Cerebellar nuclear complex (tissue), 1 donor: ENCODE data around the gene STBD1.
"Not testable (repeated sequence)": the region's sequence is repeated elsewhere in the genome, so short reads cannot be mapped to it uniquely, and the experiment has no call there.

ENCODE experiments used
- DNase-seq, 2 experiments: peaks; one replicate each; lab custom pipeline; 2025; lab: John Stamatoyannopoulos, UW

The STBD1 gene

DNA sequence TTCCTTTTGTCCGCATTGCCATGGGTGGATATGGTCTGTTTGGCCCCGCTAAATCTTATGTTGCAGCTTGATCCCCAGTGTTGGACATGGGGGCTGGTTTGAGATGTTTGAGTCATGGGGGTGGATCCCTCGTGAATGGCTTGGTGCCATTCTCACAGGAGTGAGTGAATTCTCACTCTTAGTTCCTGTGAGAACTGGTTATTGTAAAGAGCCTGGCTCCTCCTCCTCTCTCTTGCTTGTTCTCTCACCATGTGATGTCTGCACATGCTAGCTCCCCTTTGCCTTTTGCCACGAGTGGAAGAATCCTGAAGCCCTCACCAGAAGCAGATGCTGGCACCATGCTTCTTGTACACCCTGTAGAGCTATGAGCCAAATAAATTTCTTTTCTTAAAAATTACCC, 22.6 kb upstream of the STBD1 start:
- no peak for DNase-seq

DNA sequence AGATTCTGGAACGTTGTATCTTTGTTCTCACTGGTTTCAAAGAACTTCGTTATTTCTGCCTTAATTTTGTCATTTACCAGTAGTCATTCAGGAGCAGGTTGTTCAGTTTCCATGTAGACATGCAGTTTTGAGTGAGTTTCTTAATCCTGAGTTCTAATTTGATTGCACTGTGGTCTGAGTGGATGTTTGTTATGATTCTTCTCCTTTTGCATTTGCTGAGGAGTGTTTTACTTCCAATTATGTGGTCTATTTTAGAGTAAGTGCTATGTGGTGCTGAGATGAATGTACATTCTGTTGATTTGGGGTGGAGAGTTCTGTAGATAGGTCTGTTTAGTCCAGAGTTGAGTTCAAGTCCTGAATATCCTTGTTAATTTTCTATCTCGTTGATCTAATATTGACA, 18.7 kb upstream of the STBD1 start:
- DNase-seq, result not testable (repeated sequence)

DNA sequence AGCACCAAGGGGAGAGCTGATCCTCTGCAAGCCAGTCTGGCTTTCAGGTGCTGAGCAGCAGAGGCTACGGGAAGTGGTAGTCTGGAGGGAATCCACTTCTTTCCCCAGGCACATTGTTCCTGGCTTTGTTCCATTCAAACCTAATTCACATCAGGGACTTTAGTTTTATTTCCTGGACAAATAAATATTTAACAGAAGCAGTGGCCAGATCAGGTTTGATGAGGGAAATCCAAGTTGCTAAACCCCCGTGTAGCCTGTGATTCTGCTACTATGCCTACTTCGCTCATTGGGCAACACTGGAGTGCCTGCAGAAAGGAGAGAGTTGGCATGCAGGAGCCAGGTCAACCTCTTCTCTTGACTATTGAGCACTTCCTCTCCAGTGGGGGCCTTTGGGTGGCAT, 13.8 kb upstream of the STBD1 start:
- DNase-seq, result no peak

DNA sequence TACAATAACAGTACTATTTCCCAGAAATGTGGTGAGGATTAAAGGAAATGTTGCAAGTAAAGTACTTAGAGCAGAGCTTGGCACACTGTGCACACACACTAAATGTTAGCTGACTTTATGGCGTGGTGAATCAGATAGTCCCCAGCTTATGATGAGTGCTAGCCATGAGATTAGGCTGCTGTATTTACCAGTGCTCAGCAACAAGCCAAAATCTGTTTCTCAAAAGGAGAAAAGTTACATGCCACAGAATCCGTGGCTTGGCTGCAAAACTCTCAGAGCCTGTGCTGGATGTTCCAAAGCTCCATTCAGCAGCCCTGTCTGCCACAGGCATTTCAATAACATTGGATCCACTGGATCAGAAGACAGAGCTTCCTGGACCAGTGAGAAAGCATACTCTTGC, 12.8 kb upstream of the STBD1 start:
- no peak for DNase-seq

DNA sequence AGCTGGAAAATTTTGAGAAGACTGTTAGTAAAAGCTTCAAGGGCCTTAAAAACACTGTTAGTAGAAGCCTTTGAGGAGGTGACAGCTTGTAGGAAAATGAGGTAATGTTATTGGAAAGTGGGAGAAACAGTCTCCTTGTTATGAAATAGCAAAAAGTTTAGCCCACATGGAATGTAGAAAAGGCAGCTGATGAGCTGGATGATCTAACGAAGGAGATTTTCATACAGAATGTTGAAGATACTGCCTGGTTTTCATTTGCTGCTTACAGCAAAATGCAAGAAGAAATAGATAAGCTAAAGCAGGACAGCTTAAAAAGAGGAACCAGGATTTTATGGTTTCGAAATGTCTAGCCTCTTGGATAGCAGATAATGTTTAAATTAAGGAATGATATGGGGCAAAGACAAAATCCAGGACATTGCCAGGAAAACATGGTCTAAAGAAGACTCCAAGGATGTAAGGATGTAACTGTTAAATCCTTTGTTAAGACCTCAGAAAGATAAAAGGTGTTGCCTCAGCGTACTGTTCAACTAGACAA, 10.2 kb upstream of the STBD1 start:
- no peak for DNase-seq

DNA sequence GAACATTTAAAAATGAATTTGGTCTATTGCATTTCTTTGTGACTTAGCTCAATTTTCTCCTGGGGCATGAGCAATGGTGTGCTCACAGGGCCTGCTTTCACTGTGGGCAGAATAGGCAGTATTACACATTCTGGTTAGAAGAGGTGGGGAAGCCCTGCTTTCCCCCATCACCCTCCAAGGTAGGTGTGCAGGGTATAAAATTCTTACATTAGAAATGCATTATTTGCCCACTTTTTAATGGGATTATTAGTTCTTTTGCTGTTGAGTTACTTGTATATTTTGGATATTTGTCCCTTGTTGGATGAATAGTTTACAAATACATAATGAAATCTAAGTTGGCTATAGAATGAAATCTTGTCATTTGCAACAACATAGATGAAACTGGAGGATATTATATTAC, 8.3 kb upstream of the STBD1 start:
- DNase-seq, result no peak

DNA sequence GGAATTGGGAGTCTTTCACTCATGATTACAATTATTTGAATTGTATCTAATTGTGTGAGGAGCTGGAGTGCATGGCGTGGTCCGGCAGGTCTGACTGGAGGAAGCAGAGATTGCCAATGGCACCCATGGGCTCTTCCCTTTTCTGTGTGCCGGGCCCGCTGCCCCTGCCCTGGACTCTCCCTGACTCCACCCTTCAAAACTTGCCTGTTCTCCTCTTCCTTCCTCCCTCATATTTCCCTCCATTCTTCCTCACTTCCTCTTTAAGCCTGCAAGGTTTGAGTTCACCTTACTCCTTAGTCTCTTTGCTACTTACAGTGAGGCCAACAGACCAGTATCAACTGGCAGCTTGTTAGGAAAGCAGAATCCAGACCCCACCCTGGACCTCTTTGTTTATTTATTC, 6.5 kb upstream of the STBD1 start:
- no peak for DNase-seq

DNA sequence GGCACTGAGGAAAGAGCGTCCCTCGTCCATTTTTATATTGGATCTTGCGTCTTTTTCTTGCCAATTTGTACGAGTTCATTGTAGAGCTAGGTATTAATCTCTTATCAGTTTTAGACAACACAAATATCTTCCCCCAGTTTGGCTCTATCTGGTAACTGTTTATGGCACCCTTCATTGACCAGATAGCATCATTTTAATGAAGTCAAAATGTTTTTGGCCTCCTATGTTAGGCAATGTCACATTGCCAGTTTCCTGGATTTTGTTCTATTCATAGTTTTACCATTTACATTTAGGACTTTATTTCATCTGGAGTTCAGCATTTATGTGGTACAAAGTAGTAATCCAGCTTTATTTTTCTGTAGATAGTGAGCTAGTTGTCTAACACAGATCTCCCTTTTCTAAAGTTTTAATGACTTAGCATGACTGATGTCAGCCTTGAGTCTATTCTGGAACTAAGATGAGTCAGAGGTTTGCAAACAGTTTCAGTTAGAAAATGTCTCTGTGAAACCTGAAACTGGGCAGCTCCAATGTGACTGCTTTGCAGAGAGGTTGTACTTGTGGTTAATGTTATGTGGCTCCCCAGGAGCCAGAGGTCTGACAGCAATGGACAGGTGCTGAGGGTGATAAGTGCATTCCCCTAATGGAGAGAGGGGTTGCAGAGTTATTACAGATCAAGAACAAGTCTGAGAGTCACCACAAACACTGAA, 5.3 kb upstream of the STBD1 start:
- no peak for DNase-seq

DNA sequence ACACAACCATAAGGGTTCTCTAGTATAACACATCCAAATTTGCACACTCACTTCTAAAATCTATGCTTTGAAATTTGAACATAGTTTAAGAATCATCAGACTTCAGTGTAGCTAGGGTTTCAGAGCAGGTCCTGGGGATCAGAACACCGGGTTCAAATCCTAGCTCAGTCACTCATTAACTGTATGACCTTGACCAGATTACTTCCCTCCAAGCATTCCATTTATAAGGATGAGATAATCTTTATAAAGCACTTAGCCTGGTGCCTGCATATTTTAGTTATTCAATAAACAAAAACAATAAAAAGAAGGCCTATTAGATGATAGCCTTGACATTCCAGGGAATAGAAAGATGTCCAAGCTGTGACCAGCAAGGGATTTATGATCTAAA, 4.8 kb upstream of the STBD1 start:
- no peak for DNase-seq

DNA sequence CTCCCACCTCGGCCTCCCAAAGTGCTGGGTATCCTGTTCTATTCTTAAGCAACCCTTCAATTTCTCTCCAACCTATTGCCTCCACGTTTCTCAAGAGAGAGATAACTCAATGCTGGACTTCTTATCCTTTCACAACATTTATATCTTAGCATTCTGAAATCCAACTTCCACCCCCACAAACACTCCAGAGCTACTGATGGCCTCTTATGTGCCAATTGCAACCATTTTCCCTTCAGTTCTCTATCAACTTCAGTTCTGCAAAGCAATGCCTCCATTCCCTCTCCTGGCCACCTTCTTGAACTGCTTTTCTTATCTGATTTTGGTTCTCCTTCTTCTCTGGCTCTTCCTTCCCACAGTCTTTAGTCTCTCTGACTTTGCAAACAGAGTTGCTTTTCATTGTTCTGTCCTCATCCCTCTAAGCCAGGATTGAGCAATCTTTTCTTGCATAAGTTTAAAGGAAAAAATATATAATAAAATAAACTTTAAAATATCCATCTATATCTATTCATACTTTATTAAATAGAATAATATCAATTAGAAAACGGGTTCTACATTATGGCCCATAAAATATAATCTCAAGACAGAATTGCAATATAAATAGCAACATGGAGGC, 3.6 kb upstream of the STBD1 start:
- DNase-seq, result no peak

DNA sequence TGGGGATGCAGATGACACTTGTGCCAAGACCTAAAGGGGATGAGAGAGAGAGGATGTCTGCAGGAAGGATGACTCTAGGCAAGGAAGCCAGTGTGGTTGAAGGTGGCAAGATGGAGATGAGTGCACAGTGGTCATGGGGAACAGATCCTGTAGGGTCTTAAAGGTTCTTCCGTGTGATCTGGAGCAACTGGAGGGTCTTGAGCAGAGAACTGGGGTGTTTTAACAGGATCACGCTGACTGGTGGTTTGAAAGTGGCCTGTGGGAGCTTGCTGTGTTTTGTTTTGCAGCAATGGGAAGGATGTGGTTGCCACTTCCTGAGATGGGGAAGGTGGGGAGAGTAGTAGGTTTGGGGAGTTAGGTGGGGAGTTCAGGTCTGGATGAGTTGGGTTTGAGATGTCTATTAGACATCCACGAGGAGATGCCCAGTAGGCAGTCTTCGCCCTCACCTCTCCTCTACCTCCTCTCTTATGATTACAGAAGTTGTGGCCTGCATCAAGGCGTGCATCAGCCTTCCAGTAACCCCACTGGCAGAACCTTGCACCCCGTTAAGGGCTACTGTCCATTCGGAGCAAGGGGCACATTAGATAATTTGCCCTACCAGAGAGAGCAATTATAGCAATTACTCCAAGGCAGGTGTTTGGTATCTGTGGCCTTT, 1.4 kb upstream of the STBD1 start:
- no peak for DNase-seq

DNA sequence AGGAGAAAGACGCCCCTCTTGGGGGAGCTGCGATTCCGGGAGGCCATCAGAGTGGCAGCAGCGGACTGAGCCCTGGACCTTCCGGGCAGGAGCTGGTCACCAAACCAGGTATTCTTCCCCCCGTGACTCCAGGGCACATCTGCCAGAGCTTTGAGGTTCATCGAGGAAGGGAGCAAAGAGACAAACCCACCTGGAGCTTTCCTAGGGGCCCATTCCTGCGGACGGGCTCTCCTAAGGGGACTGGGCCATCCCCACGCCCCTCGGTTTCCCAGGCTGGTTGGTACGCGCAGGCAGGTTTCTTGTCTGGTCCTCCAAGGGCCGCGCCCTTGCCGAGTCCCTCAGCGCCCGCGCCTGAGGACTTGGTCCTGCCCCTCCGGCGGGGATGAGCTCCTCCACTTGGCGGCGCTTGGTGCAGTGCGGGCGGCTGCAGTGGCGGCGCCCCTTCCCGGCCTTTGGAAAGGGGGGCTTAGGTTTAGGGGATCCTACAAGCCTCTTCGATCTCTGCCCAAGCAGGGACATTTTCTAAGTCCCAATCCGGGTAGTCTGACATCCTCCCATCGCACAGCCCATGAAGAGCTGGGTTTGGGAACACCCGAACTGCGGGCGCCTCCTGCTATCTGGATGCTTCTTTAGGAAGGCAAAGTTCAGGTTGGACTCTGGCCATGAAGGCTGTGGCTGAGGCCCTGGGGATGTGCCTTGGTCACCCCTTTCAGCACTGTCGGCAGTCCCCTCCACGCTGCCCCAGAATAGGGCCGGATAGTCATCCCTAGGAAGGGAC, 538 bp downstream of the STBD1 start:
- no peak for DNase-seq

DNA sequence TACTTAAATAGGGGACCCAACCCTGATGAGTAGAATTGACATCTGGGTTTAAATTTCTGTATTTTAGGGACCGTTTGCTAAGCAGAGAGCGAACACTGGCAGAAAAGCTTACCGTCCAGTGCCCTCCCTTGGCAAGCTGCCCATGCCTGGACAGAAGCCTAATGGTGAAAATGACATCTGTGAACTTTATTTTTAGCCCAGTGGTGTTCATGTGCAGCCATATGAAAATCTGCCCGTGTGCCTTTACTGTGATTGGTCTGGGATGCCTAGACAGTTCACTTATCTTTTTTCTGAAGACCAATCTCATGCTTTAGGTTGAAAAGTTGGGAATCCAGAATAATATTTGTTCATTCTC, 1.1 kb downstream of the STBD1 start:
- no peak for DNase-seq

DNA sequence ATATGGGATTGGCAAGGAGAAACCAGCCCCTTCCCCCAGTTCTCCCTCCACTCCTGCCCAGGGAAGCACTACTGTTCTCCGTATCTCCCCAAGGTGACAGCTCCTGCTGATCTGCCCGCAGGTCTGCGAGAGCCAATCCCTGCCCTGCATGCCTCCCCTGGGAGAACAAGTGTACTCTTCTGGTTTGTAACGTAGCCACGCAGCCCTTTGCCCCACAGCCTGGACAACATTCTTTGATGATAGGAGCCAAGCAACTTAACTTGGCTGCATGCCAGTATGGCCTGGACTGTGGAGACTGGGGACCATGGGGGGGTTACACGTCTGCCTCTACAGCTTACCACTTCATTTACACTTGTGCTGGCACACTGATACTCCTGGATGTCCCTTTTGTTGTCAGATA, 2.0 kb downstream of the STBD1 start:
- no peak for DNase-seq

DNA sequence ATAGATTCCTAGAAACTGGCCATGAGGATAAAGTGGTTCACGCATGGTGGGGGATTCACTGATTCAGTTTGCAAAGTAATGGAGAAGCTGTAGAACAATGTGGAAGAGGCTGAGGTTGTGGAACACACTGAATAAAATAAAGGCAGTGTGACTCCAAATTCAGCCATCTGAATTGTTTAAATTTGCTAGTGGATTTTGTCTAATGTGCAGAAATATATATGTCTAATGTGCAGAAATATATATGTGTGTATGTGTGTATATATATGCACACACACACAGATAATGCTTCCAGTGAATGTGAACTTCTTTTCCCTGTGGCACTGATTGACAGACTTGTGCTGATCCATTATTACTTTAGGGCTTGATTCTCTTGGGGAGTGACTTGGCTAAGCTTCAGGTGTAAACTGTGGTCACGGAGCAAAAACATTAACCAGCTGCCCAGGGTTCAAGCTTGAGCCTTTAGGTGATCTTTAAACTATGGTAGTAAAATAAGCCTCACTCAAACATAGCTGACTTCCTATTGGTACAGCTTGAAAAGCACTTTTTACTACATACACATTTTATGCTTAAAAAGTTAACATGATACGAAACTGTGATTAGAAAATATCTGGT, 3.5 kb downstream of the STBD1 start:
- DNase-seq, result no peak

DNA sequence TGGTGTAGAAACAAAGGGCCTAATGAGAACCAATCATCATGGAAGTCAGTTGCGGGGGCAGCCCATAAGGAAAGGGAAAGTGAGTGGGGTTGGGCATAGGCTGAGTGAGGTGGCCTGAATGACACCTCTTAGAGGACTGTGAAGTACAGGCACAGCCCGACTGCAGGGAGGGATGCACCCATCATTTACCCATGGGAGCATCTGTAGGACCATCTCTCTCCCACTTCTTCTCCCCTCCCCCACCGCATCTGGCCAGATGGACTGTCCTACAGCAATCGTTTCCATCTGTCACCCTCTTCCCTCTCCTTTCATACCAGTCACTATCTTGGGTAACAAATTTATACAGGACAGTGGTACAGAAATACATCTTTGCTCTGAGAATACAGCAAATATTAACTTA, 4.2 kb downstream of the STBD1 start:
- no peak for DNase-seq

DNA sequence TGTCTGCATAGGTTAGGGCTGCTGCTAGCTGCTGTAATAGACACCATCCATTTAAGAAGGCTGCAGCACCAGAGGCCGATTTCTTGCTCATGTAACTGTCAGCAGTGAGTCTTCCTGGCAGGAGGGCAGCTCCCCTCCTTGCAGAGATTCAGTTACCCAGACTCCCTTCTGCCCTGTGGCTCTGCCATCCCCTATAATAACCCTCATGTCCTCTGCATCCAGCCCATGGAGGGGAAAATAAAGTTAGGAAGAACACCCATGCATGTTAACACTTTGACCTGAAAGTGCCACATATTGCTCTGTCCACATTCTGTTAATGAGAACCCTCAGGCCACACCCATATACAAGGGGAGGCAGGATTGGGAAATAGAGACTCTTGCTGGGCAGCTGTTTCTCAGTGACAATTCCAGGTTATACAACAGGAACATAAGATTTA, 5.4 kb downstream of the STBD1 start:
- DNase-seq, result no peak

DNA sequence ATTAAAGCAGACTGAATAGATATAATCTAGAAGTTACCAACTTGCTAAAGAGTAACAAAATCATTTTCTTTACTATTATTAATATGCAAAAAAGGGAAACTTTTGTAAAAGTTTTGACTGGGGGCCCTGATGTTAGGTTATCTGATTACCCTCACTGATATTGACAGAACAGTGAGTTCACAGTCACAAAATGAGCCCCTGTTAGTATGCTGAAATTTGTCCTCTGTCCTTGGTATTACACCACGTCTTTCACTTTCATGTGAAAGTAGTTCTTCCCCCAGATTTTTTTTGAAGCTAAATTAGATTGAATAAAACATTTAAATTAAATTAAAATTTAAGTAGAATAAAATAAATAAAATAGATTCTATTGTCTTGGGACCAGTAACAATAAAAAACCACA, 5.9 kb downstream of the STBD1 start:
- no peak for DNase-seq

DNA sequence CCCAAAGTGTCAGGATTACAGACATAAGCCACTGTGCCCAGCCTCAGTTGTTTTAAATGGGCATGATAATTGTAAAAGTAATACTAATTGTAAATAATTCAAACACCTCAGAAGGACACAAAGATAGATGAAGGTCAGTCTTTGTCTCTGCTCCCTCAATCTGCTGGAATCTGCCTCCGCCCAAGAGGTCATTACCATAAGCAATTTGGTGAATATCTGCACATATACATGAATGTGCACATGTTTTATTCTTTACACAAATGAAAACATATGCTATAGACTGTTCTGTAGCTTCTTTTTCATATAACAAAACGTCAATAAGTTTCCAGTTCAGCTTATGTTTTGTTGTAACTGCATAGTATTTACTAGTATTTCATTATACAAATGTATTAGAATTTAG, 7.0 kb downstream of the STBD1 start:
- DNase-seq, result no peak

DNA sequence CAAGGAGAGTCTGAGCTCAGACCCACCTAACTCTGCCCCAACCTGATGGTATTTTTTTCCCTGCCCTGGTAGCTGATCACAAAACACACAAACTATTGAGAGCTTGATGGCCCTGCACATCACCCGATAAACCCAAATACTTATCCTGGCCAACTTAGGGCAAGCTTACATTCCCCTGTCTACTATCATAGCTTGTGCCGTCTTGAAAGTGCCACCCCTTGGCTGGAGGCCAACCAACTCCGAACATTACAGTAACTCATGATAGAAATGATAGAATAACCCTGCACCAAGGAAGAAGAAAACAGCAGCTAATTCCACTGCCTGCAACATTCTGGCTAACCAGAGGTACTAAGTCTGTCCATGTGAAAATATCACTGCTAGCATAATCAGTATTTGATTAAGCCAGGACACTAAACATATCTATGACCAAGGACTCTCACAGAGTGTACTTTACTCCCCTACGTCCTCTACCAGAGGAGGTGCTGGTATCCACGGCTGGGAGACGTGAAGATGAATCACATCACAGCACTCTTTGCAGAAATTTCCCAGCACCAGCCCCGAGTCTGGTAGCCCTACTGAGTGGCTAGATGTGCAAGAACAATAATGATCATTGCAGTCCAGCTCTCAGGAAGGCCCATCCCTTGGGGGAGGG, 8.9 kb downstream of the STBD1 start:
- no peak for DNase-seq

DNA sequence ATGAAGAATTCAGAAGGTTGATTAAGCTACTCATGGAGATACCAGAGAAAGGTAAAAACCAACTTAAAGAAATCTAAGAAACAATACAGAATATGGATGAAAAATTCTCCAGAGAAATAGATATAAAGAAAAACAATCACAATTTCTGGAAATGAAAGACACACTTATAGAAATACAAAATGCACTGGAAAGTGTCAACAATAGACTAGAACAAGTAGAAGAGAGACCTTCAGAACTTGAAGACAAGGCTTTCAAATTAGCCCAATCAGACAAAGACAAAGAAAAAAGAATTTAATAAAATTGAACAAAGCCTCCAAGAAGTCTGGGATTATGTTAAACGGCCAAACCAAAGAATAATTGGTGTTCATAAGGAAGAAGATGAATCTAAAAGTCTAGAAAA, 9.6 kb downstream of the STBD1 start:
- no peak for DNase-seq

DNA sequence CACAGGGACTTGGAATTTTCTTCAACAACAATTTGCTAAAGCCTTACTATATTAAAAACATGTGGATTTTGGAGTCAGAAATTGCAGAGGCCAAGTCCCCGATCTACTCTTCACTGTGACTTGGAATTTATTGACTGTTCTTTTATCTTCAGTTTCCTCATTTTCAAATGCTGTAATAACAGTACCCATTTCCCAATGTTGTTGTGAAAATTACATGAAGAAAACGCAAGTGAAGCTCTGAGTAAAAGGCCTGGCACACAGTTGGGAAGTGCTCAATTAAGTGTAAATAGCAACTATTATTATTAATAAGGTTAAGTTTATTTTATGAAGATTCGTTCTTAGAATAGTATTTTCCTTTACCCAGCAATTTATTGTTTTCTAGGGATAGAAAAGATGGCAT, 15.7 kb downstream of the STBD1 start:
- DNase-seq, result no peak
